Small intestine (tissue), 7 donors: ENCODE results near the gene ALKBH5. TPM values are rescaled to one million over a fixed set of nuclear protein-coding genes. Genes with fewer than 3 reads are reported as not detected.
A peak's percentile ranks its signal among the peaks of the same experiment; 100 is the strongest.

Source experiments
- DNase-seq, 2 donors: peaks; one replicate each; pipeline versions ENCODE4 v3.0.0 to v3.0.0-alpha.2; 2013
- FAIRE-seq: peaks from 2 replicates; lab custom pipeline; 2012; peaks lifted over from hg19 to GRCh38; lab: Jason Lieb, UNC
- H3K27ac ChIP-seq, 3 donors: one replicate each; pipeline ENCODE4 v1.5.1; 2013; ENCODE audit warnings: low read length in 2 of 3, mild to moderate bottlenecking in 2 of 3, control low read depth in 1 of 3, inconsistent platforms in 1 of 3, low read depth in 1 of 3, moderate library complexity in 1 of 3
- H3K27me3 ChIP-seq, 3 donors: one replicate each; pipeline ENCODE4 v1.6.1; 2013; ENCODE audit warnings: low read length in 3 of 3, inconsistent platforms in 1 of 3; ENCODE audit not compliant: control insufficient read depth in 3 of 3, insufficient read depth in 3 of 3
- H3K36me3 ChIP-seq, 3 donors: one replicate each; pipeline ENCODE4 v1.6.1; 2013; ENCODE audit warnings: low read length in 3 of 3, inconsistent platforms in 1 of 3, low read depth in 1 of 3, mild to moderate bottlenecking in 1 of 3, moderate library complexity in 1 of 3; ENCODE audit not compliant: control insufficient read depth in 3 of 3, insufficient read depth in 2 of 3
- H3K4me1 ChIP-seq, 3 donors: one replicate each; pipeline ENCODE4 v1.6.1; 2013; ENCODE audit warnings: low read length in 2 of 3, inconsistent platforms in 1 of 3, low read depth in 1 of 3, mild to moderate bottlenecking in 1 of 3, moderate library complexity in 1 of 3; ENCODE audit not compliant: control insufficient read depth in 3 of 3, insufficient read depth in 2 of 3
- H3K4me3 ChIP-seq, 3 donors: one replicate each; pipeline ENCODE4 v1.5.1; 2013; ENCODE audit warnings: low read length in 3 of 3, control low read depth in 1 of 3, inconsistent platforms in 1 of 3, low read depth in 1 of 3, mild to moderate bottlenecking in 1 of 3, moderate library complexity in 1 of 3
- H3K9me3 ChIP-seq, 2 donors: one replicate each; pipeline ENCODE4 v1.6.1; 2013; ENCODE audit warnings: low read depth in 1 of 2, low read length in 1 of 2; ENCODE audit not compliant: control insufficient read depth in 2 of 2, insufficient read depth in 1 of 2
- WGBS, 3 donors: extraction: QIAGEN DNeasy Blood & Tissue Kit; methylation state at CpG; one replicate each; pipeline ENCODE4 v1.1.7; 2013; 5-methylcytosine and 5-hydroxymethylcytosine counted together
- polyA plus RNA-seq, 4 donors: library from polyadenylated mRNA; stranded (reverse) in 3 of 4; unstranded in 1 of 4; fragments of 200-250 nt in 3 of 4; fragments of 120-200 nt in 1 of 4; gene quantifications; one replicate each; pipeline versions ENCODE4 v1.2.1 to v1.2.3, GENCODE V29; 2013
- donor health status: healthy with polysubstance abuse.
- donor health status: control.
- donor health status: control.
- donor health status: Bipolar disorder and iron deficiency.
- donor health status: healthy.

The ALKBH5 gene
- polyA plus RNA-seq, 4 donors: 36.2 to 60.1 (median 40.6) TPM

DNA sequence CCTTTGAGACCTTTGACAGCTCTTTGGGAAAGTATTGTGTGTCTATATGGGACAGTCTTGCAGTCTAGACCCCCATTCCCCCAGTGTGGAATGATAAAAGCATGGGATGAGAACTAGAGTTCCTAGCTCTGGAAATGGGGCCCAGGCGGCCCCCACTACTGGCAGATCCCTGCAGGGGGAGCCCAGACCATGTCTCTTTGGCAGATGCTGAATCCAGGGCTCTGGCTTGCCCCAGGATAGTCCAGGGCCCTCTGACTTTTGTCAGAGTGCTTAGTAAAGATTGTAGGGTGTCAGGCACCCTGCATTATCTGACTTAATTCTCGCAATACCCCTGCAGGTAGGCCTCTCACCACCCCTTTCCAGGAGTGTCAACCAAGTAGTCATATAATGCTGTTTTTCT, 8.3 kb downstream of the ALKBH5 start:
- Histone ChIP-seq H3K4me3 (no peak overlapping the region), H3K27ac (no peak overlapping the region), H3K4me1 (peaks cover 16 to 35% (median 27%) of the 10 kb centered on the region in 3 donors), H3K36me3 (peaks cover 10 to 66% (median 18%) of the 10 kb centered on the region in 3 donors), H3K27me3 (no peaks in the 10 kb centered on the region), H3K9me3 (no peaks in the 10 kb centered on the region)
- no peak for DNase-seq
- WGBS, 3 donors: 66 to 97% (median 87%) methylated on average over 2 of the region's 2 CpGs
- FAIRE-seq: no peak

DNA sequence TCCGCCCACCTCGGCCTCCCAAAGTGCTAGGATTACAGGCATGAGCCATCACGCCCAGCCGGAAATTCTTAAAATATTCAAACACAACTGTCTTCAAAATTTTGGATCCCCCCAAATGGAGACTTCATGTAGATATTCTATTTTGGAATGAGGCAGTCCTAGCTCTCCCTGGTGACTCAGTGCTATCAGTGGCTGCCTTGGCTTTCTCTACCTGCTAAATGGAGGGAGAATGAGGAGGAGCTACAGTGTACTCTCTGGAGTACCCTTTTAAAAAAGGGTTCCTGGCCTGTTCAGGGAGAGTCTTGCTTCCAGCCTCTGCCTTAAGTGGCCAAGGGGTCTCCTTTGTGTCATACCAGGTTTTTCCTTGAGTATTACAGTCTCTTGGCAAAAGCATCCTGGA, 10.8 kb downstream of the ALKBH5 start:
- Histone ChIP-seq H3K4me3 (no peak overlapping the region), H3K27me3 (no peaks in the 10 kb centered on the region), H3K27ac (no peak overlapping the region), H3K9me3 (no peaks in the 10 kb centered on the region), H3K36me3 (peaks cover 13 to 72% (median 16%) of the 10 kb centered on the region in 3 donors), H3K4me1 (peaks cover 9 to 21% (median 18%) of the 10 kb centered on the region in 3 donors)
- 94 to 95% (median 94%) methylated on average over 4 of the region's 4 CpGs for WGBS, 3 donors
- FAIRE-seq (no peak), DNase-seq (no peak)

DNA sequence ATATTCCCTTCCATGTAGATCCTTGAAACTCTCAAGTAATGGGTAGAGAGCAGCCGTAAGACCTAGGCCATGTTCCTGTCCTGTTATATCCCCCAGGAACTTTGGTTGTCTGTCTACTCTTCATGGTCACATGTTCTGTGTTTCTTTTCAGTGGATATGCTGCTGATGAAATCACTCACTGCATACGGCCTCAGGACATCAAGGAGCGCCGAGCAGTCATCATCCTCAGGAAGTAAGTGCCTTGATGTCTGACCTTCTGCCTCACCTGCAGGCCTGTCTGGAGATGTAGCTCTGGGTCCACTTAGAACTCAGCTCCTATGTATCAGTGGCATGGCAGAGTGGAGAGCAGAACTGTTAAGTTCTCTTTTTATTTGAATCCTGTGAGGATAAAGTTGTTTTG, 11.2 kb downstream of the ALKBH5 start:
- no peak for DNase-seq

DNA sequence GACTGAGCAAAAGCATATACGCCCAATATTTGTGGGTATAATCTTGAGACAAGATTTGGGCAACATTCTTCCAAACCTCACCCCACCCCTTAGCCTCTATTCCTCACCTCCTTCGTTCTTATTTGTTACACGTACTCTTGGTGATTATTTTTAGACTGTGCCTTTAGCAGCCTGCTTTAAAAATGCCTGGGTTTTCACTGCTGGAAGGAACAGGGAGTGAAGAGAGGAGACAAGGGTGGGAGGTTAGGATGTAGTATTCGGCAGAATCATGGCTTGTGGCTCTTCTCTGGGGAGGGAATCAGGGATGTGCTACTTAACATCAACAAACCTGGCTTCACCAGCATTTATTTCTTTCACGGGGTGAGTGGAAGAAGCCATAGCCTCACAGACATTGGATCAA, 11.6 kb downstream of the ALKBH5 start:
- no peak for DNase-seq
- Histone ChIP-seq H3K27me3 (no peaks in the 10 kb centered on the region), H3K36me3 (peaks cover 11 to 75% (median 13%) of the 10 kb centered on the region in 3 donors), H3K4me3 (no peak overlapping the region), H3K27ac (no peak overlapping the region), H3K4me1 (peaks cover 9 to 19% (median 11%) of the 10 kb centered on the region in 3 donors), H3K9me3 (no peaks in the 10 kb centered on the region)
- no peak for FAIRE-seq
- 89 to 95% (median 90%) methylated on average over 5 of the region's 5 CpGs for whole genome bisulfite sequencing, 3 donors

More for the DNA sequence above, 11.2 kb downstream of the ALKBH5 start:
- Histone ChIP-seq H3K9me3 (no peaks in the 10 kb centered on the region), H3K27ac (no peak overlapping the region), H3K36me3 (peaks cover 13 to 74% (median 15%) of the 10 kb centered on the region in 3 donors), H3K27me3 (no peaks in the 10 kb centered on the region), H3K4me1 (peaks cover 9 to 20% (median 15%) of the 10 kb centered on the region in 3 donors), H3K4me3 (no peak overlapping the region)
- WGBS, 3 donors: 84 to 91% (median 89%) methylated on average over 4 of the region's 4 CpGs
- no peak for FAIRE-seq

DNA sequence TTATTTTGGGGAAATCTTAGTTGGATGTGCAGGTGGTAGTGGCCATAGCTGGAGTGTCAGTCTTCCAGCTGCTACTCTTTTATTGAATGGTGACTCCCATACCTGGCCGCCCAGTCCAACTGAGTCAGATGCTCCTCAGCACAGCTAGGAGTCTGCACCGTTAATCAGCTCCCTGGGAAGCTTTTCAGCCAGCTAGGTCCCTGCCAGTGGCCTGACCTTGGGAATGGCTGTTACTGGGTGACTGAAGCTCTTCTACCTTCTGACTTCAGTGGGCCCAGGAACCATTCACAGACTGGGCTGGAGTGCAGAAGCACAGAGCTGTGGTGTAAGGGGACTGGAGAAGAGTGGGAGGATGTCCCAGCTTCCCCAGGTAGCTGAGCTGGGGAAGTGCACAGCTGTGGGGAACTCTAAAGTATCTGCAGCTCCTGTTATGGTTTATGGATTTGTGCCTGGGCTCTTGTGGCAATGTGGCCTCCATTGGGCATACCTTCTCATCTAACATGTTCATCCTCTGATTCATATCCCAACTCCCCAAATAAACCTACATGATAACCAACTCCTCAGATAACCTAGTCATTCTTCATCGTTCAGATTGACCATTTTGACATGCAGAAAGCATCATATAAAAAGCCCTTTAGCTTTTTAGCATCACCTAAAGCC, 14.0 kb downstream of the ALKBH5 start:
- 74 to 82% (median 75%) methylated on average over 3 of the region's 3 CpGs for WGBS, 3 donors
- Histone ChIP-seq H3K9me3 (no peaks in the 10 kb centered on the region), H3K4me3 (no peak overlapping the region), H3K36me3 (peaks cover 11 to 81% (median 13%) of the 10 kb centered on the region in 3 donors), H3K27me3 (no peaks in the 10 kb centered on the region), H3K27ac (no peak overlapping the region), H3K4me1 (peaks cover 0 to 14% (median 0%) of the 10 kb centered on the region in 3 donors)
- no peak for DNase-seq
- FAIRE-seq: no peak

DNA sequence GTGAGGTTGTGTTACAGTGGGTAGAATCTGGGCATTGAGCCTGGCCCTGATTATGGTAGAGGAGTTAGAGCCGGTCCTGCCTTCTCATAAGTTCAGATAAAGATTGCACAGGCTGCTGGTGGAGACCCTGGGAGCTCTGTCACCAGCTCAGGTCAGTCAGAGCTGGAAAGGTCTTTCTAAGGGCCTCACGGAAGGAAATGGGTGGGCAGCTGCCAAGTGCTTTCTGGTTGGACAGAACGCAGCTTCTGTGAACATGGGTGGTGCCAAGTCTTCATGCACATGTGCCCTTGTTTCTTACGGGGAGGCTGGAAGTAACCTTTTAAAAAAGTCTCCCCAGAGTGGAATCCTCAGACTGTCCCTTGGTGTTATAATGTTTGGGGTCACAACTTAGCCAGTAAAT, 14.9 kb downstream of the ALKBH5 start:
- Histone ChIP-seq H3K27ac (no peak overlapping the region), H3K9me3 (no peaks in the 10 kb centered on the region), H3K4me1 (peaks cover 0 to 15% (median 0%) of the 10 kb centered on the region in 3 donors), H3K36me3 (peaks cover 8 to 83% (median 13%) of the 10 kb centered on the region in 3 donors), H3K27me3 (no peaks in the 10 kb centered on the region), H3K4me3 (no peak overlapping the region)
- WGBS, 3 donors: 60 to 73% (median 67%) methylated on average over 4 of the region's 4 CpGs
- no peak for DNase-seq
- no peak for FAIRE-seq

DNA sequence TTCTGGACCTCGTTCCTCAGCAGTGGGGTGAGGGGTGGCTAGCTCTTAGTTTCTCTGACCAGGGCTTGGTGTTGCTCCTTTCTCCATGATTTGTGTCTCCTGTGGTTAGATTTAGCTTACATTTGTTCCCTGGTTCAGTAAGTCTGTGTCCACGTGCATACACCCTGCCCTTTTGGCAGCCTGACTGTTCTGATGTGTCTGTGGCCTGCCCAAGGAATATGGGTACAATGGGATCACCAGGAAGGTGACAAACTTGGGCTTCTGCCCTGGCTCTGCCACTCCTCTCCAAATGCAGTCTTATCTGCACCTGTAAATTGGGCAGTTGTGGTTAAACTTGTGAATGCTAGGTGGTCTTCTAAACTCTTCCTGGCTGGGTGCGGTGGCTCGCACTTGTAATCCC, 17.5 kb downstream of the ALKBH5 start:
- 82 to 86% (median 84%) methylated on average over 4 of the region's 4 CpGs for WGBS, 3 donors
- DNase-seq: no peak
- H3K27ac ChIP-seq: no peak overlapping the region
- H3K9me3 ChIP-seq: no peaks in the 10 kb centered on the region
- no peak for FAIRE-seq
- H3K27me3 ChIP-seq: no peaks in the 10 kb centered on the region
- H3K4me1 ChIP-seq: peaks cover 0 to 19% (median 0%) of the 10 kb centered on the region in 3 donors
- H3K36me3 ChIP-seq: peaks cover 4 to 91% (median 4%) of the 10 kb centered on the region in 3 donors
- H3K4me3 ChIP-seq: no peak overlapping the region

DNA sequence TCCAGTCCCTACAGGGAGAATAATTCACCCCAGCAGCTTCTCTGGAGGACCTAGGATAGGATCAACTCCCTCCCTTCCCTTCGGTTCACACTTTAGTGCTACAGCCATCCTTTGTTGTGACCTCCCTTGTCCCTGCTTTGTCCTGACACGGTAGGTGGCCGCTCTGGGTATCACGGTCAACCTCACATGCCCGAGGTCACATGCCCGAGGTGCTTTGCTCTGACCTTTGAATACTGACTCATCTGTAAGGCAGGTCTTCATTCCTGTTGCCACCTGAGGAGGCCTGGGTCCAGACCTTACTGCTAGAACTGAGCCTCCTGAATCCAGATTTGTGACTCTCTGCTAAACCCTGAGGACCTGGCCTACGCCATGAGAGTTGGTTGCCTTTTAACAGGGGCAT, 19.7 kb downstream of the ALKBH5 start:
- DNase-seq: peak; percentile 75 to 78
- FAIRE-seq: no peak
- Histone ChIP-seq H3K4me1 (peaks cover 0 to 19% (median 0%) of the 10 kb centered on the region in 3 donors), H3K9me3 (no peaks in the 10 kb centered on the region), H3K36me3 (peaks cover 4 to 95% (median 11%) of the 10 kb centered on the region in 3 donors), H3K27me3 (no peaks in the 10 kb centered on the region), H3K27ac (peak overlapping the region in 2 of 3 donors; percentile 52 to 66), H3K4me3 (no peak overlapping the region)
- WGBS, 3 donors: 40 to 69% (median 66%) methylated on average over 7 of the region's 7 CpGs
